Suprapubic skin (tissue), 4 donors: ENCODE measurements around the gene ADSS2.

Source experiments
- CTCF ChIP-seq, 2 donors: fragments of 200-600 bp in 1 of 2; fragments of 450-650 bp in 1 of 2; sonication (generic) in 1 of 2; IDR thresholded peaks; one replicate each; pipeline ENCODE4 v1.5.1; 2016 to 2019; ENCODE audit warnings: antibody characterized with exemption in 2 of 2, mild to moderate bottlenecking in 1 of 2, moderate library complexity in 1 of 2
- EP300 ChIP-seq: sonication (generic); formaldehyde crosslinking; IDR thresholded peaks from one replicate; pipeline ENCODE4 v1.6.1; 2017; ENCODE audit warnings: antibody characterized with exemption
- POLR2A ChIP-seq, 2 donors: fragments of 450-650 bp; IDR thresholded peaks; one replicate each; pipeline ENCODE4 v1.6.1; 2017; ENCODE audit warnings: antibody characterized with exemption in 2 of 2, mild to moderate bottlenecking in 2 of 2, moderate library complexity in 2 of 2
- POLR2AphosphoS5 ChIP-seq, 3 donors: sonication (generic); formaldehyde crosslinking; IDR thresholded peaks; one replicate each; pipeline ENCODE4 v1.6.1; 2017; ENCODE audit warnings: antibody characterized with exemption in 3 of 3

DNA sequence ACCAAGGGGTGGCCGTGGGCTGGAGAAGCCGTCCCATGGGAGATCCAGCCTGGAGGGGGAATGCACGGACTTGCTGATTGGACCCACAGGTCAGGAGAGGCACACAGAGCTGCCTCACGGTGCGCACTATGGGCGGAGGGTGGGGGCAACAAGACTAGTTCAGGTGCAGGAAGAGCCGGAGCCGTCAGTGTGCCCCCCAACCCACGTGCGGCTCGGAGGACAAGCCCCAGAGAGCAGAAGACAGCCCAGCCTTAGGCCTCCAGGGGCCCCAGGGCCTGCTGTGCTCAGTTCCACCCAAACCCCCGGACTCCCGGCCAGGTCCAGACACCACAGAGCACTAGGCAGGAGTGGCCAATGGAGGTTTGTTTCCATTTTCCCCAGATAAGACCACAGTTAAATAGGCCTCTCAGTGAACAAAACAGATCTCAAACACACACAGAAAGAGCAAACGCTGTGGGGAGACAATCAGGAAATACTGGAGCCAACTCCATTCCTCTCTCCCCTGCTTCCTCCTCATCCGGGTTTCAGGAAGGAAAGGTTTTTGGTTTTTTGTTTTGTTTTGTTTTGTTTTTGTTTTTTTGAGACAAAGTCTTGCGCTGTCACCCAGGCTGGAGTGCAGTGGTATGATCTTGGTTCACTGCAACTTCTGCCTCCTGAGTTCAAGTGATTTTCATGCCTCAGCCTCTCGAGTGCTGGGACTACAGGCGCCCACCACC, 84.2 kb downstream of the ADSS2 start:
- TF ChIP-seq CTCF (IDR thresholded peaks at IDR 0.05) = no peak
- no peak for TF ChIP-seq POLR2A (IDR thresholded peaks at IDR 0.05)
- no peak for TF ChIP-seq POLR2AphosphoS5 (IDR thresholded peaks at IDR 0.05)
- TF ChIP-seq EP300 = no peak
